Loucy (cell line): Measurements from ENCODE around the gene RRP8.

Experiments
- H2AFZ ChIP-seq: fragments of 200-600 bp; sonication (generic); 2 replicates; pipeline ENCODE4 v1.6.0; 2016; ENCODE audit warnings: antibody characterized with exemption, mild to moderate bottlenecking, low read length, moderate library complexity
- H3F3A ChIP-seq: fragments of 200-600 bp; 2 replicates; pipeline ENCODE4 v1.6.0; 2016; ENCODE audit warnings: antibody characterized with exemption, low read depth, mild to moderate bottlenecking
- H3K27me3 ChIP-seq: fragments of 200-600 bp; sonication (generic); 2 replicates; pipeline ENCODE4 v1.6.1; 2014; ENCODE audit warnings: low read length, mild to moderate bottlenecking; ENCODE audit not compliant: insufficient read depth, poor library complexity, severe bottlenecking
- H3K36me3 ChIP-seq: fragments of 200-600 bp; sonication (generic); 2 replicates; pipeline ENCODE4 v1.6.1; 2016; ENCODE audit warnings: low read length; ENCODE audit not compliant: insufficient read depth
- H3K4me1 ChIP-seq: fragments of 200-600 bp; sonication (generic); 2 replicates; pipeline ENCODE4 v1.5.1; 2014; ENCODE audit warnings: low read length, mild to moderate bottlenecking; ENCODE audit not compliant: insufficient read depth, poor library complexity, severe bottlenecking
- H3K4me2 ChIP-seq: fragments of 200-600 bp; sonication (generic); 2 replicates; pipeline ENCODE4 v1.6.0; 2014; ENCODE audit warnings: antibody characterized with exemption, low read length, low read depth, mild to moderate bottlenecking; ENCODE audit not compliant: poor library complexity, severe bottlenecking
- H3K4me3 ChIP-seq: fragments of 200-600 bp; sonication (generic); 2 replicates; pipeline ENCODE4 v1.5.1; 2014; ENCODE audit warnings: low read length, mild to moderate bottlenecking, mixed read lengths; ENCODE audit not compliant: poor library complexity, severe bottlenecking
- H3K79me2 ChIP-seq: fragments of 200-600 bp; sonication (generic); 2 replicates; pipeline ENCODE4 v1.6.1; 2014; ENCODE audit warnings: low read length; ENCODE audit not compliant: insufficient read depth
- H3K9ac ChIP-seq: fragments of 200-600 bp; sonication (generic); 2 replicates; pipeline ENCODE4 v1.6.0; 2014; ENCODE audit warnings: mild to moderate bottlenecking, low read depth, low read length, moderate library complexity; ENCODE audit not compliant: poor library complexity, severe bottlenecking
- H3K9me2 ChIP-seq: fragments of 200-600 bp; sonication (generic); replicated peaks from 2 replicates; pipeline ENCODE4 v1.6.1; 2016; ENCODE audit warnings: low read depth, low read length, mixed read lengths
- H3K9me3 ChIP-seq: fragments of 200-600 bp; sonication (generic); 2 replicates; pipeline ENCODE4 v1.6.1; 2014; ENCODE audit warnings: mild to moderate bottlenecking, antibody characterized with exemption, low read length, low read depth; ENCODE audit not compliant: insufficient read depth
- H4K20me1 ChIP-seq: fragments of 200-600 bp; sonication (generic); 2 replicates; pipeline ENCODE4 v1.6.0; 2014; ENCODE audit warnings: antibody characterized with exemption, low read length, mild to moderate bottlenecking; ENCODE audit not compliant: insufficient read depth, poor library complexity, severe bottlenecking
- CTCF ChIP-seq: fragments of 200-600 bp; sonication (generic); conservative IDR thresholded peaks from 2 replicates; pipeline ENCODE4 v1.5.1; 2014; ENCODE audit warnings: mild to moderate bottlenecking, antibody characterized with exemption, low read length
- EZH2phosphoT487 ChIP-seq: fragments of 200-600 bp; IDR thresholded peaks from 2 replicates; pipeline ENCODE4 v1.6.1; 2018; ENCODE audit warnings: antibody characterized with exemption, mild to moderate bottlenecking, moderate library complexity, borderline replicate concordance

Gene RRP8

GRCh38 chr11:6623391-6624363, 20.3 kb upstream of the RRP8 start:
- Histone ChIP-seq H3K4me3 (no peak overlapping the region), H3F3A (no peaks in the 10 kb centered on the region), H3K9me2 (no peaks in the 10 kb centered on the region), H3K36me3 (no peaks in the 10 kb centered on the region), H3K9ac (no peak overlapping the region), H3K27me3 (no peaks in the 10 kb centered on the region), H3K4me1 (peaks cover 12% of the 10 kb centered on the region), H2AFZ (no peak overlapping the region), H3K9me3 (no peaks in the 10 kb centered on the region), H3K4me2 (no peak overlapping the region), H3K79me2 (peaks cover 3% of the 10 kb centered on the region; the same call in 1 of the 2 replicates), H4K20me1 (no peaks in the 10 kb centered on the region)
- no peak for TF ChIP-seq CTCF
- no peak for TF ChIP-seq EZH2phosphoT487

GRCh38 chr11:6622261-6623171, 19.1 kb upstream of the RRP8 start:
- Histone ChIP-seq H3K4me2 (no peak overlapping the region), H3K79me2 (peaks cover 6% of the 10 kb centered on the region; the same call in 1 of the 2 replicates), H3F3A (no peaks in the 10 kb centered on the region), H3K9me2 (no peaks in the 10 kb centered on the region), H3K36me3 (no peaks in the 10 kb centered on the region), H3K9me3 (no peaks in the 10 kb centered on the region), H4K20me1 (no peaks in the 10 kb centered on the region), H3K9ac (no peak overlapping the region), H3K4me1 (peaks cover 19% of the 10 kb centered on the region), H3K27me3 (no peaks in the 10 kb centered on the region), H3K4me3 (no peak overlapping the region), H2AFZ (no peak overlapping the region)
- TF ChIP-seq EZH2phosphoT487 (no peak), CTCF (no peak)

GRCh38 chr11:6621711-6622211, 18.3 kb upstream of the RRP8 start:
- Histone ChIP-seq H2AFZ (no peak overlapping the region), H3K9me3 (no peaks in the 10 kb centered on the region), H3K9me2 (no peaks in the 10 kb centered on the region), H4K20me1 (no peaks in the 10 kb centered on the region), H3F3A (no peaks in the 10 kb centered on the region), H3K36me3 (no peaks in the 10 kb centered on the region), H3K27me3 (no peaks in the 10 kb centered on the region), H3K4me2 (no peak overlapping the region), H3K4me3 (no peak overlapping the region), H3K79me2 (peaks cover 6% of the 10 kb centered on the region; the same call in 1 of the 2 replicates), H3K4me1 (peaks cover 18% of the 10 kb centered on the region), H3K9ac (no peak overlapping the region)
- TF ChIP-seq CTCF (no peak), EZH2phosphoT487 (no peak)
